DND-41 (cell line): ENCODE results near the gene CEL.
A peak's percentile ranks its signal among the peaks of the same experiment; 100 is the strongest.

Source experiments
- ATAC-seq: fragments of 200-7000 bp; cut with Tn5 transposase; 3 replicates; pipeline ENCODE4 v1.9.1; 2021; ENCODE audit warnings: low read depth; ENCODE audit not compliant: insufficient read depth
- DNase-seq: peaks from one replicate; pipeline ENCODE4 v3.0.0-alpha.2; 2020
- H2AFZ ChIP-seq: 2 replicates; pipeline ENCODE4 v1.6.0; 2012; ENCODE audit warnings: low read depth, low read length
- H3K27ac ChIP-seq: 2 replicates; pipeline ENCODE4 v1.5.1; 2012; ENCODE audit warnings: low read length, inconsistent platforms
- H3K27me3 ChIP-seq: fragments of 200-600 bp; sonication (generic); 2 replicates; pipeline ENCODE4 v1.6.0; 2012; ENCODE audit warnings: low read length, mild to moderate bottlenecking, inconsistent platforms; ENCODE audit not compliant: insufficient read depth, poor library complexity
- H3K36me3 ChIP-seq: 2 replicates; pipeline ENCODE4 v1.5.1; 2012; ENCODE audit warnings: low read length, inconsistent platforms; ENCODE audit not compliant: insufficient read depth
- H3K4me1 ChIP-seq: 2 replicates; pipeline ENCODE4 v1.5.1; 2012; ENCODE audit warnings: mild to moderate bottlenecking, low read length; ENCODE audit not compliant: insufficient read depth
- H3K4me2 ChIP-seq: 2 replicates; pipeline ENCODE4 v1.6.0; 2012; ENCODE audit warnings: mild to moderate bottlenecking, moderate library complexity, low read length, inconsistent platforms; ENCODE audit not compliant: insufficient read depth
- H3K4me3 ChIP-seq, 2 experiments: fragments of 200-600 bp in 1 of 2; shearing (Covaris generic) in 1 of 2; 2 replicates each; pipeline ENCODE4 v1.5.1; 2012 to 2016; ENCODE audit warnings: inconsistent platforms in 2 of 2, low read length in 2 of 2, mild to moderate bottlenecking in 2 of 2, low read depth in 1 of 2, moderate library complexity in 1 of 2
- H3K79me2 ChIP-seq: 2 replicates; pipeline ENCODE4 v1.6.0; 2012; ENCODE audit warnings: low read length, inconsistent platforms; ENCODE audit not compliant: insufficient read depth
- H3K9ac ChIP-seq: 2 replicates; pipeline ENCODE4 v1.6.0; 2012; ENCODE audit warnings: low read depth, mild to moderate bottlenecking, inconsistent platforms, low read length, moderate library complexity
- H3K9me3 ChIP-seq: 2 replicates; pipeline ENCODE4 v1.5.1; 2012; ENCODE audit warnings: low read length, moderate library complexity, mild to moderate bottlenecking, inconsistent platforms; ENCODE audit not compliant: insufficient read depth, severe bottlenecking
- H4K20me1 ChIP-seq: 2 replicates; pipeline ENCODE4 v1.6.0; 2012; ENCODE audit warnings: low read length; ENCODE audit not compliant: insufficient read depth
- EZH2 ChIP-seq: IDR thresholded peaks from 3 replicates; pipeline ENCODE4 v1.6.1; 2012; ENCODE audit warnings: borderline replicate concordance, low read depth, mild to moderate bottlenecking, moderate library complexity, low read length, inconsistent platforms; ENCODE audit not compliant: severe bottlenecking
- TF ChIP-seq, protein P1 (sequence below): IDR thresholded peaks from 2 replicates; pipeline ENCODE4 v1.5.1; 2012; ENCODE audit warnings: borderline replicate concordance, low read length, moderate library complexity, mild to moderate bottlenecking; ENCODE audit not compliant: poor library complexity, severe bottlenecking; ENCODE audit errors: extremely low read depth

CEL gene

DNA sequence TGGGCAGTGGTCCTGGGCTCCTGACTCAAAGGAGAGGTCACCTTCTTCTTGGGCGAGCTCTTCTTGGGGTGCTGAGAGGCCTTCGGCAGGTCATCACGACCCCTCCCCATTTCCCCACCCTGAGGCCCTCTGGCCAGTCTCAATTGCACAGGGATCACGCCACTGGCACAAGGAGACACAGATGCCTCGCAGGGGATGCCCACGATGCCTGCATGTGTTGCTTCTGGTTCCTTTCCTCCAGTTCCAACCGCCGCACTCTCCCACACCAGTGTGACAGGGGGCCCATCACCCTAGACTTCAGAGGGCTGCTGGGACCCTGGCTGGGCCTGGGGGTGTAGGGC, 1.3 kb downstream of the CEL start:
- H3K27me3 ChIP-seq, result no peaks in the 10 kb centered on the region
- no peaks in the 10 kb centered on the region for H4K20me1 ChIP-seq
- DNase-seq, result no peak
- no peak overlapping the region for H3K4me3 ChIP-seq
- H3K36me3 ChIP-seq, result peaks cover under 1% of the 10 kb centered on the region; the same call in 1 of the 2 replicates
- no peak overlapping the region for H3K27ac ChIP-seq
- ATAC-seq, result no peak
- H2AFZ ChIP-seq, result no peak overlapping the region
- TF ChIP-seq, protein P1, sequence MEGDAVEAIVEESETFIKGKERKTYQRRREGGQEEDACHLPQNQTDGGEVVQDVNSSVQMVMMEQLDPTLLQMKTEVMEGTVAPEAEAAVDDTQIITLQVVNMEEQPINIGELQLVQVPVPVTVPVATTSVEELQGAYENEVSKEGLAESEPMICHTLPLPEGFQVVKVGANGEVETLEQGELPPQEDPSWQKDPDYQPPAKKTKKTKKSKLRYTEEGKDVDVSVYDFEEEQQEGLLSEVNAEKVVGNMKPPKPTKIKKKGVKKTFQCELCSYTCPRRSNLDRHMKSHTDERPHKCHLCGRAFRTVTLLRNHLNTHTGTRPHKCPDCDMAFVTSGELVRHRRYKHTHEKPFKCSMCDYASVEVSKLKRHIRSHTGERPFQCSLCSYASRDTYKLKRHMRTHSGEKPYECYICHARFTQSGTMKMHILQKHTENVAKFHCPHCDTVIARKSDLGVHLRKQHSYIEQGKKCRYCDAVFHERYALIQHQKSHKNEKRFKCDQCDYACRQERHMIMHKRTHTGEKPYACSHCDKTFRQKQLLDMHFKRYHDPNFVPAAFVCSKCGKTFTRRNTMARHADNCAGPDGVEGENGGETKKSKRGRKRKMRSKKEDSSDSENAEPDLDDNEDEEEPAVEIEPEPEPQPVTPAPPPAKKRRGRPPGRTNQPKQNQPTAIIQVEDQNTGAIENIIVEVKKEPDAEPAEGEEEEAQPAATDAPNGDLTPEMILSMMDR, result no peak
- no peak for TF ChIP-seq EZH2
- no peaks in the 10 kb centered on the region for H3K4me1 ChIP-seq
- H3K9me3 ChIP-seq, result no peaks in the 10 kb centered on the region
- H3K9ac ChIP-seq, result no peak overlapping the region
- H3K4me2 ChIP-seq, result no peak overlapping the region
- H3K79me2 ChIP-seq, result no peaks in the 10 kb centered on the region

DNA sequence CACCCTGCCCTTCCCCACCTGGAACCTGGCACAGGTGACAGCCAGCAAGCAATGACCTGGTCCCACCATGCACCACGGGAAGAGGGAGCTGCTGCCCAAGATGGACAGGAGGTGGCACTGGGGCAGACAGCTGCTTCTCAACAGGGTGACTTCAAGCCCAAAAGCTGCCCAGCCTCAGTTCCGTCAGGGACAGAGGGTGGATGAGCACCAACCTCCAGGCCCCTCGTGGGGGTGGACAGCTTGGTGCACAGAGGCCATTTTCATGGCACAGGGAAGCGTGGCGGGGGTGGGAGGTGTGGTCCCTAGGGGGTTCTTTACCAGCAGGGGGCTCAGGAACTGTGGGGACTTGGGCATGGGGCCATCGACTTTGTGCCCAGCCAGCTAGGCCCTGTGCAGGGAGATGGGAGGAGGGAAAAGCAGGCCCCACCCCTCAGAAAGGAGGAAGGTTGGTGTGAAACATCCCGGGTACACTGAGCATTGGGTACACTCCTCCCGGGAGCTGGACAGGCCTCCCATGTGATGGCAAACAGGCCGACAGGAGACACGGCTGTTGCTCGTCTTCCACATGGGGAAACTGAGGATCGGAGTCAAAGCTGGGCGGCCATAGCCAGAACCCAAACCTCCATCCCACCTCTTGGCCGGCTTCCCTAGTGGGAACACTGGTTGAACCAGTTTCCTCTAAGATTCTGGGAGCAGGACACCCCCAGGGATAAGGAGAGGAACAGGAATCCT, 1.9 kb downstream of the CEL start:
- Histone ChIP-seq H3K4me1 (no peaks in the 10 kb centered on the region), H3K27me3 (no peaks in the 10 kb centered on the region), H3K9ac (no peak overlapping the region), H3K4me2 (no peak overlapping the region), H3K4me3 (no peak overlapping the region), H3K79me2 (no peaks in the 10 kb centered on the region), H3K27ac (no peak overlapping the region), H3K36me3 (no peaks in the 10 kb centered on the region), H2AFZ (no peak overlapping the region), H3K9me3 (no peaks in the 10 kb centered on the region), H4K20me1 (no peaks in the 10 kb centered on the region)
- TF ChIP-seq EZH2, result no peak
- TF ChIP-seq, protein P1, result peak; percentile 3
- ATAC-seq (no peak), DNase-seq (no peak)

DNA sequence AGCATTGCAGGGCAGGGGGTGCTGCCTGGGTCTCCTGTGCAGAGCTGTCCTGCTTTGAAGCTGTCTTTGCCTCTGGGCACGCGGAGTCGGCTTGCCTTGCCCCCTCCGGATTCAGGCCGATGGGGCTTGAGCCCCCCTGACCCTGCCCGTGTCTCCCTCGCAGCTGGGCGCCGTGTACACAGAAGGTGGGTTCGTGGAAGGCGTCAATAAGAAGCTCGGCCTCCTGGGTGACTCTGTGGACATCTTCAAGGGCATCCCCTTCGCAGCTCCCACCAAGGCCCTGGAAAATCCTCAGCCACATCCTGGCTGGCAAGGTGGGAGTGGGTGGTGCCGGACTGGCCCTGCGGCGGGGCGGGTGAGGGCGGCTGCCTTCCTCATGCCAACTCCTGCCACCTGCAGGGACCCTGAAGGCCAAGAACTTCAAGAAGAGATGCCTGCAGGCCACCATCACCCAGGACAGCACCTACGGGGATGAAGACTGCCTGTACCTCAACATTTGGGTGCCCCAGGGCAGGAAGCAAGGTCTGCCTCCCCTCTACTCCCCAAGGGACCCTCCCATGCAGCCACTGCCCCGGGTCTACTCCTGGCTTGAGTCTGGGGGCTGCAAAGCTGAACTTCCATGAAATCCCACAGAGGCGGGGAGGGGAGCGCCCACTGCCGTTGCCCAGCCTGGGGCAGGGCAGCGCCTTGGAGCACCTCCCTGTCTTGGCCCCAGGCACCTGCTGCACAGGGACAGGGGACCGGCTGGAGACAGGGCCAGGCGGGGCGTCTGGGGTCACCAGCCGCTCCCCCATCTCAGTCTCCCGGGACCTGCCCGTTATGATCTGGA, 2.7 kb downstream of the CEL start:
- Histone ChIP-seq H3K4me3 (no peak overlapping the region), H3K9me3 (no peaks in the 10 kb centered on the region), H3K27me3 (no peaks in the 10 kb centered on the region), H2AFZ (no peak overlapping the region), H3K4me2 (no peak overlapping the region), H3K4me1 (no peaks in the 10 kb centered on the region), H4K20me1 (no peaks in the 10 kb centered on the region), H3K27ac (no peak overlapping the region), H3K9ac (no peak overlapping the region), H3K36me3 (no peaks in the 10 kb centered on the region), H3K79me2 (no peaks in the 10 kb centered on the region)
- DNase-seq (no peak), ATAC-seq (no peak)
- TF ChIP-seq EZH2, result no peak
- TF ChIP-seq, protein P1, result no peak
